ENCODE measurements around the gene ADAMTS12. TPM values are rescaled to one million over a fixed set of nuclear protein-coding genes. Genes with fewer than 3 reads are reported as not detected.
A peak's percentile ranks its signal among the peaks of the same experiment; 100 is the strongest.

ADAMTS12 gene
- total and polyA plus RNA-seq, 10 of the 15 experiments (the other 5 are each of a cell fraction or from before 2014, with no cell fraction given), result 0.11 to 35.8 (median 20.7) TPM

GRCh38 chr5:33608344-33609041, 283.3 kb downstream of the ADAMTS12 start:
- no peaks in the 10 kb centered on the region for H3K4me1 ChIP-seq (ENCODE audit: control insufficient read depth, insufficient read depth, low read length)
- DNase-seq (ENCODE audit: low read depth, low spot score) (no peak), ATAC-seq (no peak), FAIRE-seq (no peak)
- H3K4me2 ChIP-seq (ENCODE audit: control insufficient read depth, insufficient read depth), result no peak overlapping the region
- WGBS (ENCODE audit: insufficient coverage, insufficient replicate concordance, low lambda C conversion rate, missing lambda C conversion rate), result 52% methylated on average over 8 of the region's 8 CpGs
- H3K36me3 ChIP-seq (ENCODE audit: control insufficient read depth in 2 of 2, insufficient read depth in 2 of 2, low read length in 1 of 2), result no peaks in the 10 kb centered on the region
- no peaks in the 10 kb centered on the region for H4K20me1 ChIP-seq (ENCODE audit: control insufficient read depth, insufficient read depth)
- H3K79me2 ChIP-seq (ENCODE audit: control insufficient read depth, insufficient read depth, low read length), result no peaks in the 10 kb centered on the region
- BruUV-seq (replicated peaks), result no TSS peak
- SMC1A ChIA-PET (ENCODE audit: uncharacterized antibody, unreplicated experiment), result interaction anchor here (1.2 to 1.6 kb wide), 2 partner anchors 11 to 325 kb away, joined by 3 to 4 read pairs; no protein-coding TSS in a partner anchor
- H3K9ac ChIP-seq (ENCODE audit: control insufficient read depth, insufficient read depth, low read length), result no peak overlapping the region
- H3K4me3 ChIP-seq, result no peak overlapping the region
- H3K9me3 ChIP-seq (replicated peaks; ENCODE audit: control insufficient read depth, insufficient read depth, low read length), result no peaks in the 10 kb centered on the region
- CTCF ChIA-PET, result no interaction called here
- TF ChIP-seq CBX3 (IDR thresholded peaks at IDR 0.05; ENCODE audit: borderline replicate concordance, low read depth), result no peak
- TF ChIP-seq SPI1 (IDR thresholded peaks at IDR 0.05; ENCODE audit: borderline replicate concordance, insufficient read depth, low read depth, low read length), result peak; percentile 19; the same call in 1 of the 2 replicates
- no peak for TF ChIP-seq PBX3 (IDR thresholded peaks at IDR 0.05; ENCODE audit: insufficient replicate concordance, low read depth, low read length)
- TF ChIP-seq POLR2AphosphoS5 (IDR thresholded peaks at IDR 0.05; ENCODE audit: low read length), result no peak
- intact Hi-C loops (cut with micrococcal nuclease; ENCODE audit: unreplicated experiment) (no loop called here), in situ Hi-C loops (cut with MboI) (no loop called here)
- POLR2A ChIA-PET, result no interaction called here
- H2AFZ ChIP-seq (ENCODE audit: control insufficient read depth, low read depth, low read length), result no peak overlapping the region
- no peaks in the 10 kb centered on the region for H3K27me3 ChIP-seq (replicated peaks in 1 of 2; ENCODE audit: control insufficient read depth in 2 of 2, insufficient read depth in 2 of 2, low read length in 1 of 2)
- RAD21 ChIA-PET (ENCODE audit: unreplicated experiment), result no interaction called here
- no peak overlapping the region for H3K27ac ChIP-seq (ENCODE audit: control insufficient read depth, insufficient read depth)

GRCh38 chr5:33604503-33604902, 287.3 kb downstream of the ADAMTS12 start:
- H3K4me3 ChIP-seq, result no peak overlapping the region
- no peaks in the 10 kb centered on the region for H3K4me1 ChIP-seq (ENCODE audit: control insufficient read depth, insufficient read depth, low read length)
- no peak overlapping the region for H3K27ac ChIP-seq (ENCODE audit: control insufficient read depth, insufficient read depth)
- in situ Hi-C loops (cut with MboI) (no loop called here), intact Hi-C loops (cut with micrococcal nuclease; ENCODE audit: unreplicated experiment) (no loop called here)
- no peaks in the 10 kb centered on the region for H3K79me2 ChIP-seq (ENCODE audit: control insufficient read depth, insufficient read depth, low read length)
- H3K36me3 ChIP-seq (ENCODE audit: control insufficient read depth in 2 of 2, insufficient read depth in 2 of 2, low read length in 1 of 2), result no peaks in the 10 kb centered on the region
- no peaks in the 10 kb centered on the region for H3K9me3 ChIP-seq (replicated peaks; ENCODE audit: control insufficient read depth, insufficient read depth, low read length)
- ChIA-PET CTCF (interaction anchor here (0.9 to 2.1 kb wide), 3 partner anchors 10 to 17 kb away, joined by 4 read pairs; no protein-coding TSS in a partner anchor), POLR2A (interaction anchor here (0.7 kb wide), 2 partner anchors 221 to 329 kb away, joined by 3 to 4 read pairs; no protein-coding TSS in a partner anchor), SMC1A (ENCODE audit: uncharacterized antibody, unreplicated experiment) (interaction anchor here (1.2 kb wide), 1 partner anchor 23 kb away, joined by 3 read pairs; no protein-coding TSS in a partner anchor), RAD21 (ENCODE audit: unreplicated experiment) (no interaction called here)
- no TSS peak for BruUV-seq (replicated peaks)
- H3K27me3 ChIP-seq (replicated peaks in 1 of 2; ENCODE audit: control insufficient read depth in 2 of 2, insufficient read depth in 2 of 2, low read length in 1 of 2), result no peaks in the 10 kb centered on the region
- ATAC-seq (no peak), FAIRE-seq (no peak), DNase-seq (ENCODE audit: low read depth, low spot score) (no peak)
- WGBS (ENCODE audit: insufficient coverage, insufficient replicate concordance, low lambda C conversion rate, missing lambda C conversion rate), result 69% methylated on average over 2 of the region's 2 CpGs
- H3K4me2 ChIP-seq (ENCODE audit: control insufficient read depth, insufficient read depth), result no peak overlapping the region
- no peak overlapping the region for H3K9ac ChIP-seq (ENCODE audit: control insufficient read depth, insufficient read depth, low read length)
- H4K20me1 ChIP-seq (ENCODE audit: control insufficient read depth, insufficient read depth), result no peaks in the 10 kb centered on the region
- H2AFZ ChIP-seq (ENCODE audit: control insufficient read depth, low read depth, low read length), result no peak overlapping the region
- TF ChIP-seq CREM (IDR thresholded peaks at IDR 0.05; ENCODE audit: low read depth), result no peak
